GM19099 (cell line): Measurements from ENCODE around the gene PTGES2.

Experiments
- POLR2A ChIP-seq: IDR thresholded peaks from 3 replicates; pipeline ENCODE4 v1.6.1; 2011; ENCODE audit warnings: low read depth; ENCODE audit not compliant: insufficient read length; ENCODE audit errors: extremely low read depth

The PTGES2 gene

GRCh38 chr9:128094166-128094949, 33.2 kb downstream of the PTGES2 start:
- no peak for TF ChIP-seq POLR2A

GRCh38 chr9:128093011-128093410, 34.5 kb downstream of the PTGES2 start:
- no peak for TF ChIP-seq POLR2A

- no peak for TF ChIP-seq POLR2A
These were observed 35.1 kb downstream of the PTGES2 start for GRCh38 chr9:128092199-128092977.

GRCh38 chr9:128091571-128091970, 36.0 kb downstream of the PTGES2 start:
- TF ChIP-seq POLR2A, result no peak

- TF ChIP-seq POLR2A, result no peak
These were observed 36.4 kb downstream of the PTGES2 start for GRCh38 chr9:128091144-128091543.

- TF ChIP-seq POLR2A, result no peak
These were observed 38.2 kb downstream of the PTGES2 start for GRCh38 chr9:128089299-128089698.

- TF ChIP-seq POLR2A, result no peak
These were observed 39.1 kb downstream of the PTGES2 start for GRCh38 chr9:128088253-128088945.

- TF ChIP-seq POLR2A, result no peak
These were observed 40.3 kb downstream of the PTGES2 start for GRCh38 chr9:128087262-128087661.

GRCh38 chr9:128085943-128086342, 41.6 kb downstream of the PTGES2 start:
- TF ChIP-seq POLR2A, result no peak

- no peak for TF ChIP-seq POLR2A
These were observed 42.8 kb downstream of the PTGES2 start for GRCh38 chr9:128084746-128085145.

- no peak for TF ChIP-seq POLR2A
These were observed 45.4 kb downstream of the PTGES2 start for GRCh38 chr9:128082151-128082550.

GRCh38 chr9:128081056-128081455, 46.5 kb downstream of the PTGES2 start:
- TF ChIP-seq POLR2A, result no peak

- no peak for TF ChIP-seq POLR2A
These were observed 47.3 kb downstream of the PTGES2 start for GRCh38 chr9:128080206-128080605.

GRCh38 chr9:128078504-128079434, 48.8 kb downstream of the PTGES2 start:
- no peak for TF ChIP-seq POLR2A

- TF ChIP-seq POLR2A, result no peak
These were observed 49.6 kb downstream of the PTGES2 start for GRCh38 chr9:128077847-128078503.
